ENCODE results near the gene XBP1.
"Not testable (repeated sequence)": the region's sequence is repeated elsewhere in the genome, so short reads cannot be mapped to it uniquely, and the experiment has no call there.

XBP1 gene

GRCh38 chr22:28817919-28818859, 17.8 kb upstream of the XBP1 start:
- no peak for DNase-seq

DNA sequence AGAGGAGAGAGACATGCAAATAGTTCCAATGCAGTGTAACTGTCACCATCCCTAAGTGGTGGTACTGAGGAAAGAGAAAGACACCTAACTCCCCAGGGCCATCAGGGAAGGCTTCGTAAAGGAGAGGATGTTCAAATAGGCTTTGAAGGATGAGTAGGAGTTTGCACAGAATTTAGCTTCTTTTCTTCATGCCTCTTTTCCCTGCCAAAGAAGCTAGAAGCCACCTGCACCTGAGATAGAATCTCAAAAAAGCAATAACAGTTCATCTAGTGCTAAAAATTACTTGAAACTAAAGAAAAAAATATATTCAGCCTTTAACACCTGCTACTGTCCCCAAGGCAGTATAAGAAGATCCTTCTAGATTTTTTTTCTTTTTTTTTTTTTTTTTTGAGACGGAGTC, 16.7 kb upstream of the XBP1 start:
- no peak for DNase-seq

- no peak for DNase-seq
Measured at GRCh38 chr22:28815729-28816128, 15.4 kb upstream of the XBP1 start.

- no peak for DNase-seq
Measured at GRCh38 chr22:28815111-28815510, 14.7 kb upstream of the XBP1 start.

DNA sequence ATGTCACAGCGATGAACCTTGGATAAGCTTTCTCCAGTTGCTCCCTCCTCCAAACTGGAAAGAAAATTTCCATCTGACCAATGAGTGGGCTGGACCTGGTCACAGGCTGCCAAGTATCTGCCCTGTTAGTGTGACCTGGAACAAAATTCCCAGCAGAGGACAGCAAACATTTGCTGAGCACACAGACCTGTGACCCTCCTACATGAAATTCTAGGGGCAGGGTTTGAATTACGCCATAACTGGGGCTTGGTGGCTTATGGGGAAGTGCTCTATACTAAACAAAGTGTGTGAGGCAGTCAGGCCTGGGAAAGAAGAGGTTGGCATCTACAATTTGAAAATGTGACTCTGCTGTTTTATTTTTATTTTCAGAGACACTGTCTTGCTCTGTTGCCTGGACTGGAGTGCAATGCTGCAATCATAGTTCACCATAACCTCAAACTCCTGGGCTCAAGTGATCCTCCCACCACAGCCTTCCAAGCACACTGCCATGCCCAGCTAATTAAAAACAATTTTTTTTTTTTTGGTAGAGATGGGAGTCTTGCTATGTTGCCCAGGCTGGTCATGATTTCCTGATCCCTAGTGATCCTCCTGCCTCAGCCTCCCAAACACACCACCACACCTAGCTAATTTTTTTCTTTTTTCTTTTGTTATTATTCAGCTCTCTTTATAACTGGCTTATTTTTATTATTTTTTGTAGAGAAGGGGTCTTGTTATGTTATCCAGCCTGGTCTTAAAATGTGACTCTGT, 13.6 kb upstream of the XBP1 start:
- no peak for DNase-seq

DNA sequence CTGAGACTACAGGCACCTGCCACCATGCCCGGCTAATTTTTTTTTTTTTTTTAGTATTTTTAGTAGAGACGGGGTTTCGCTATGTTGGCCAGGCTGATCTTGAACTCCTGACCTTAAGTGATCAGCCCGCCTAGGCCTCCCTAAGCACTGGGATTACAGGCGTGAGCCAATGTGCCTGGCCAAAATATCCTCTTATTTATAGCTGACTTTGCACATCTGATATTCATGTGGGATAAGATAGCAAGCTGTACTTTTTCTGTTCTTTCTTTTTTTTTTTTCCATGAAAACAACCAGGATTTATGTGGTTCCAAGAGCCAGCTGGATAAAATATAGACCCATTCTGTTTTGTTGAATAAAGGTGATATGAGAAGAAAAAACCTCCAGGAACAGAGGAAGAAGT, 12.1 kb upstream of the XBP1 start:
- no peak for DNase-seq

DNA sequence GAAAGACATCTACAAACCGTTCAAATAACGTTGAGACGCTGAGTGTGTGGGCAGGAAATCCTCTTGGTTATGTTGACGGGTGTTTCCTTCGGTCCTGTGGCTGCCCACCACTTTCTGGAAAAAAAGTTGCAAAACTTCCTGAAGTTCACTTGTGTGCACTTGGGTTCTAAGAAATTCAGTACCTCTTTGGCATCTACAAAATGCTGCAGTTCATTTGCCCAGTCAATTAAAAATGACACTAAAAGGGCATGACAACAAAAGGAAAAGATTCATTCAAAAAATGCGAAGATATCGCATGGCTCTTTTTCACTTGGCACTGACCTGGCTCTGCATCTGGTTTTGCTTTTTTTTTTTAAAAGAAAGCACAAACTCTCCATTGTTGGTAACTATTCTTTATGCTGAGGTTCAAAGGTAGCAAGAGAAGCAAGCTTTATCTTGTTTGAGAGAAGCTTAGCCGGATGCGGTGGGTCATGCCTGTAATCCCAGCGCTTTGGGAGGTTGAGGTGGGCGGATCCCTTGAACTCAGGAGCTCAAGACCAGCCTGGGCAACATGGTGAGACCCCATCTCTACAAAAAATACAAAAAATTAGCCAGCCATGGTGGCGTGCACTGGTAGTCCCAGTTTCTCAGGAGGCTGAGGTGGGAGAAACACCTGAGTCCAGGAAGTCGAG, 10.6 kb upstream of the XBP1 start:
- DNase-seq: peak; percentile 54

- no peak for DNase-seq
Measured at GRCh38 chr22:28808716-28809355, 8.5 kb upstream of the XBP1 start.

GRCh38 chr22:28805426-28805825, 5.1 kb upstream of the XBP1 start:
- DNase-seq: not testable (repeated sequence)

DNA sequence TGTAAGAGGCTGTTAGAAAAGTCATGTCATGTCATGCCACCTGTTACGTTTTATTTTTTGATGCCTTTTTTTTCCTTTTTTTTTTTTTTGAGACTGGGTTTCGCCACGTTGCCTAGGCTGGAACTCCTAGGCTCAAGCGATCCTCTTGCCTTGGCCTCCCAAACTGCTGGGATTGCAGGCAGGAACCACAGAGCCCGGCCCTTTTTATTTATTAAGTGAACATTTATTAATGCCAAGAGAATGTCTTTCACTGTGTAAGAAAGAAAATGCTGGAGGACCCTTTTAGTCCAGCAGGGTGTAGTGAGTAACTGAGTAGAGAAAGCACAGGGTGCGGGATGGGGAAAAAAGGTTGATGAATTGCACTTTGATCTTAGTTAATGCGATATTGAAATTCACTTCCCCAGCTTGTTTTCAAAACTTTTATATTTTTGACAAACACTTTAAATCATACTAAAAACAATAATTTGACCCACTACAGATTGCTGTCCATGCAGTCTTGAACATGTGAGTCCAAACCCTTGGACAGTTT, 2.3 kb upstream of the XBP1 start:
- DNase-seq: peak; percentile 73

DNA sequence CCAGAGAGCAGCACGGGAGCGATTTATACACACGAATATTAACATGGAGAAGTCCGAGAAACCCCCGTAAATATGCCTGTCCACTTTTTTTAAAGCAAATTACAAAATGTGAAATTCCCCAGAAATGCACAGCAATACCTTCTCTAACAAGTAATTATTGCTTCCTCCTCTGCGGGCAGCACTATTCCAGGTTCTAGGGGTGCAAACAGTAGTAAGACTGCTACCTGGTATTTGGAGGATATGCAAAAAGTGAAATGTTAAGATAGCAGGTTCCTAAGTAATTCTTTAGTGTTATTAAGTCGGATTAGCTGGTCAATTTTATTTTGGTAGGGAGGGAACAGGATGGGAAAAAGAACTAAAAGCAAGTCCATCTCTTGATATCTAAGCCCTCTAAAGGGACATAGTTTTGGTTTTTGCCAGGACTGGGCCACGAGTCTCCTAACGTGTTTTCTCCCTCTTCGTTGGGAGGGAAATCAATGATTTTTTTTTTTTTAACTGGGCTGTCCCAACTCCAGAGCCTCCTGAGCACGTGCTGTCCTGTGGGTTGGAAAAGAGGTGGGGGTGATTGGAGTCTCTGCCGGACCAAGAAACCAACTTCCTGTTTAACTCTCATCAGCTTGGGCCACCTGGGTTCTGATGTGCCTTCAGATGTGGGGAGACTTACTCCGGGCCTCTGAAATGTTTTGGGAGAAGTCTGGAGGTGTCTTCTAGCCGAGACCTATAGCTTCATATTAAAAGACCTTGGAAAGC, 1.7 kb upstream of the XBP1 start:
- DNase-seq: peak; percentile 88

DNA sequence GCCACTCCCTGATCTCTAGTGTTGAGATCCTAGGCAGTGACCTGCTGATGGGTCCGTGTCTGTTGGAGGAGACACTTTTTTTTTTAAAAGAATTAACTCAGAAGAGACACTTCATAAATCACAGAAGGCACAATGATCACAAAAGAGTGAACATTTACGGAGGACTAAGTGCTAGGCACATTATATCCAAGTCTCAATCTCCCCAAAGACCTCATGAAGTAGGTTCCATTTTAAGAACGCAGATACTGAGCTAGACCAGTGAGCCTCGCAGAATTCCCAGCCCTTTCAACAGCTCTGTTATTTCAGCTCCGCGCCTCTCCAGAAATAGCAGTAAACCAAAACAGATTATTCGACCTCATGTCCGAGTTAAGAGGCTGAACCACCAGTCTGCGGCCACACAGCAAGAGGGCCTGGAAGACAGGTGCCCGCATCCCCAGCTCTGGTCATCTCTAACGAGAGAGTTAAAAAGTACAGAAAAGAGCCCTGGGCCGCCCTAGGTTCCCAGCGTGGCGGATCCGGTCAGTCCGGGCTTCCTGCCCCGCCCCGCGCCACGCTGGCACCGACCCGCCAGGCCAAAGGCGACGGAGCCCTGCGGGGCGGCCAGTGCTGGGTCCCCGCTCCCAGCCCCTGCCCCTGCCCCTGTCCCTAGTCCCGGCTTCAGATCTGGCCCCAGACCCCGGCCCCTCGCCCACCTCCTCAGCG, 612 bp downstream of the XBP1 start:
- peak; percentile 39 for DNase-seq

DNA sequence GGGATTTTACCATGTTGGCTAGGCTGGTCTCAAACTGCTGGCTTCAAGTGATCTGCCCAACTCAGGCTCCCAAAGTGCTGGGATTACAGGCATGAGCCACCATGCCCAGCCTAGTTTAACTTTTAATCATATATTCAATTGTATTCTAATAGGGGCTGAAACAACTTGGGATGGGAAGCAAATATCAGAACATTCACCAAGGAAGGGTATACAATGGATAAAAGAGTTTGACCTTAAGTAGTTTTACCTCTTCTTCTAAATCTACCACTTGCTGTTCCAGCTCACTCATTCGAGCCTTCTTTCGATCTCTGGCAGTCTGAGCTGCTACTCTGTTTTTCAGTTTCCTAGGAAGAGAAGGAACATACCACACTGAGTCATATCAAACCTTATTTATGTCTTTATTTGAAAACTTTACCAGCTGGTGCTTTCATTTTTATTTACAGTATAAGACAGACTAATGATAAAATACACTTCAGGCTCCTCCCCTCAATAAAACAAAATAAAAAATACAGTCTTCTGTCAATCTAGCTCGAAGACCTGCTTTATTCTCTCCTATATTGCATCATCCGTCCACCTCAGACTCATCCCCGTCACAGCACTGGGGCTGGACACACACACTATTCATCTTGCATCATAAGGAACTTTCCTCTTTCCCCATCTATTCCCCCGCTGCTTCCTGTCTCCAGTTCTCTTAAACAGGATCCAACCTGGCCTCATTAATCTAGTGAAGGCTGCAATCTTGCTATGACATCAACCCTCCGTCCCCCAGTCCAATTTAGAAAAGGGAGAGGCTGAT, 1.4 kb downstream of the XBP1 start:
- DNase-seq: peak; percentile 66

- no peak for DNase-seq
Measured at GRCh38 chr22:28795932-28796856, 4.2 kb downstream of the XBP1 start.

GRCh38 chr22:28795071-28795693, 5.2 kb downstream of the XBP1 start:
- no peak for DNase-seq

DNA sequence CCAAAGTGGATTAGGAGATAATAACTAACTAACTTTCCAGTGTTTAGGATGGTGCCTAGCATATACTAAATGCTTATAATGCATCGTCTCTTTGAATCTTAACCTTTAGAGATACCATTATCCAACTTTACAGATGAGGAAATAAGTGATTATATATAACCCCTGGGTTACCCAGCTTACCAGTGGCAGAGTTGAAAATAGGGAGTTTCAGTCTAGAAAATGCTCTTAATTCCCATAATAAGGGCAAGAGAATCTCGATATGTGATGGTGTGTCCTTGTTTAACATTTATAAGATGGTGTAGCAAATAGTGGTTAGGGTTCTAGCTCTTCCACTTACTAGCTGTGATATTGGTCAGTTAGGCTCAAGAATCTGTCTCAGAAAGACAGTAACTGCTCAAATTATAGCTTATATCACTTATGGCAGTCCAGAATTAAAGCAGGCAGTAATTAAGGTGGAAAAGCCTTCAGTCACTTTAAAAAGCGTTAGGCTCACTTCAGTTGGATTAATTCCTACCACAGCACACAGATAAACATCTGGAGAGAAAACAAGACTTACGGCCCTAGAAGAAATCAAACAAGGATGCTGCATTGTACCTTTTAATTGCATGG, 6.3 kb downstream of the XBP1 start:
- DNase-seq: no peak

GRCh38 chr22:28792491-28793383, 7.6 kb downstream of the XBP1 start:
- DNase-seq: no peak

All from hematopoietic multipotent progenitor cell treated with erythropoietin and hydrocortisone succinate and interleukin-3 and kit ligand, for 8 days (in vitro differentiated cells).